MG63 (cell line): ENCODE results near the gene LSR. TPM values are rescaled to one million over a fixed set of nuclear protein-coding genes. Genes with fewer than 3 reads are reported as not detected.

ENCODE experiments used
- DNase-seq: peaks from one replicate; pipeline ENCODE4 v3.0.0-alpha.2; 2020
- H3K27me3 ChIP-seq: fragments of 250-450 bp; sonication (Bioruptor Pico); 2 replicates; pipeline ENCODE4 v1.5.1; 2020; ENCODE audit warnings: mild to moderate bottlenecking, moderate library complexity
- H3K36me3 ChIP-seq: fragments of 250-450 bp; sonication (Bioruptor Pico); 2 replicates; pipeline ENCODE4 v1.5.1; 2020; ENCODE audit warnings: mild to moderate bottlenecking, moderate library complexity
- H3K4me3 ChIP-seq: fragments of 250-450 bp; sonication (Bioruptor Pico); 2 replicates; pipeline ENCODE4 v1.5.1; 2020; ENCODE audit warnings: mild to moderate bottlenecking, moderate library complexity
- H3K9me3 ChIP-seq: fragments of 250-450 bp; sonication (Bioruptor Pico); 2 replicates; pipeline ENCODE4 v1.5.1; 2020; ENCODE audit warnings: mild to moderate bottlenecking, moderate library complexity
- total RNA-seq: library from RNA; depleted of rRNA; stranded (reverse); fragments of >200 nt; shearing (Covaris generic); gene quantifications from 2 replicates; pipeline ENCODE4 v1.2.3, GENCODE V29; 2014; ENCODE audit warnings: low replicate concordance

The LSR gene
- total RNA-seq, 1 experiment from 2014 or later = 0.33 TPM

GRCh38 chr19:35254341-35255297 lies 5.8 kb downstream of the LSR start:
- H3K36me3 ChIP-seq = no peaks in the 10 kb centered on the region
- no peaks in the 10 kb centered on the region for H3K9me3 ChIP-seq
- H3K27me3 ChIP-seq = peaks cover 6% of the 10 kb centered on the region
- no peak for DNase-seq
- H3K4me3 ChIP-seq = no peak overlapping the region

DNA sequence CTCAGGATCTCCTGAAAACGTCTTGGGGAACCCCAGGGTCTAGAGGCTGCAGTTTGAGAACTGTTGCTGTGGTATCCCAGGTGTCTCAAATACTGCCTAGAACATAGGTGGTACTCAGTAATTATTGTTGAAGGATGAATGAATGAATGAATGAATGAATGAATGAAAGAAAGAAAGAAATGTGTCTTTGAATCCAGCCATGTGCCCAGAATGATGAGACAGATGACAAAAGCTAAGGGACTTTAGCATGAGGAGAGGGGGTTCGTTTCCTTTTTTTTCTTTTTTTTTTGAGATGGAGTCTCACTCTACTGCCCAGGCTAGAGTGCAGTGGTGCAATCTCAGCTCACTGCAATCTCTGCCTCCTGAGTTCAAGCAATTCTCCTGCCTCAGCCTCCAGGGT lies 7.8 kb downstream of the LSR start:
- no peak overlapping the region for H3K4me3 ChIP-seq

DNA sequence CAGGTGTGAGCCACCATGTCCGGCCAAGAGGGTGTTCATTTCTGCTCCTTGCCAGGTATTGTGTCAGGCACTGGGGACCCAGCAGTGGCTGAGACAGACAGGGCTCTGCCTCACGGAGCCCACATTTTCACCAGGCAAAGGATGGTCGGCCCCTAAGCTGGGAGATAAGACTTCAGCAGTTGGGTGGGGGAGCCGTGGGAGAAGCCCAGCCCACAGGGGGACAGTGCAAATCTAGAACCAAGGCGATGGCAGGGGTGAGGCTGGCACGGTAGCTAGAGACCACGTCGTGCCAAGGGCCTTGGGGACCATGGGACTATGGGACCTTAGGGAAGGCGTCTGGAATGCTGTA lies 8.3 kb downstream of the LSR start:
- no peak overlapping the region for H3K4me3 ChIP-seq

More for the DNA sequence above, 7.8 kb downstream of the LSR start:
- Histone ChIP-seq H3K9me3 (no peaks in the 10 kb centered on the region), H3K27me3 (no peaks in the 10 kb centered on the region), H3K36me3 (no peaks in the 10 kb centered on the region)
- no peak for DNase-seq

DNA sequence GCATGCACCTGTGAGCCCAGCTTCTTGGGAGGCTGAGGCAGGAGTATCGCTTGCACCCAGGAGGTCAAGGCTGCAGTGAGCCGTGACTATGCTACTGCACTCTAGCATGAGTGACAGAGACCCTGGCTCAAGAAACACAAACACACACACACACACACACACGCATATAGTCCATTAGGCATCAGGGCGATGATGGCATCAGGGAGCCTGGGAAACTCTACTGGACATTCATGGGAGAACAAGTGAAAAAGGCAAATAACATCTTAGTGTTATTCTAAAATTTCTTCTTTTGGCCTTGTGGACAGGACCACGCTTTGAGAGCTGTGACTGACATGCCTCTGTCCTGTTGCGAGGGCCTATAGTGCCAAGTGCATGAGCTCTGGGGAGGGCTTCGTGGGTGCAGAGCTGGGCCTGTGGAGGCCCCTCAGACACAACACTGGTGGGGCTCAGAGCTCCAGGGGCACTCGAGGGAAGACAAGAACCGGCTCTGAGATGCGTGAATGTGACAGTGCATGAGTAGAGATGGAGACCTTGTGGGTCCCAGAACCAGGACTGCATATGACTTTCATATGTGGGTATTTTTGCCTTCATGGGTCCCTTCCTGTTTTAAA lies 12.0 kb downstream of the LSR start:
- H3K36me3 ChIP-seq = peaks cover under 1% of the 10 kb centered on the region; the same call in 1 of the 2 replicates
- no peak overlapping the region for H3K4me3 ChIP-seq
- no peaks in the 10 kb centered on the region for H3K9me3 ChIP-seq
- DNase-seq = no peak
- no peaks in the 10 kb centered on the region for H3K27me3 ChIP-seq

More for the DNA sequence above, 8.3 kb downstream of the LSR start:
- no peaks in the 10 kb centered on the region for H3K27me3 ChIP-seq
- H3K36me3 ChIP-seq = no peaks in the 10 kb centered on the region
- no peaks in the 10 kb centered on the region for H3K9me3 ChIP-seq
- no peak for DNase-seq

- H3K9me3 ChIP-seq = no peaks in the 10 kb centered on the region
- peaks cover 7% of the 10 kb centered on the region; the same call in 1 of the 2 replicates for H3K36me3 ChIP-seq
- no peak for DNase-seq
- H3K4me3 ChIP-seq = no peak overlapping the region
- no peaks in the 10 kb centered on the region for H3K27me3 ChIP-seq
Observed at GRCh38 chr19:35261356-35262100, 12.7 kb downstream of the LSR start.

- DNase-seq = peak; percentile 52
- Histone ChIP-seq H3K27me3 (no peaks in the 10 kb centered on the region), H3K36me3 (peaks cover 8% of the 10 kb centered on the region; the same call in 1 of the 2 replicates), H3K4me3 (no peak overlapping the region), H3K9me3 (no peaks in the 10 kb centered on the region)
Observed at GRCh38 chr19:35262101-35262761, 13.4 kb downstream of the LSR start.

DNA sequence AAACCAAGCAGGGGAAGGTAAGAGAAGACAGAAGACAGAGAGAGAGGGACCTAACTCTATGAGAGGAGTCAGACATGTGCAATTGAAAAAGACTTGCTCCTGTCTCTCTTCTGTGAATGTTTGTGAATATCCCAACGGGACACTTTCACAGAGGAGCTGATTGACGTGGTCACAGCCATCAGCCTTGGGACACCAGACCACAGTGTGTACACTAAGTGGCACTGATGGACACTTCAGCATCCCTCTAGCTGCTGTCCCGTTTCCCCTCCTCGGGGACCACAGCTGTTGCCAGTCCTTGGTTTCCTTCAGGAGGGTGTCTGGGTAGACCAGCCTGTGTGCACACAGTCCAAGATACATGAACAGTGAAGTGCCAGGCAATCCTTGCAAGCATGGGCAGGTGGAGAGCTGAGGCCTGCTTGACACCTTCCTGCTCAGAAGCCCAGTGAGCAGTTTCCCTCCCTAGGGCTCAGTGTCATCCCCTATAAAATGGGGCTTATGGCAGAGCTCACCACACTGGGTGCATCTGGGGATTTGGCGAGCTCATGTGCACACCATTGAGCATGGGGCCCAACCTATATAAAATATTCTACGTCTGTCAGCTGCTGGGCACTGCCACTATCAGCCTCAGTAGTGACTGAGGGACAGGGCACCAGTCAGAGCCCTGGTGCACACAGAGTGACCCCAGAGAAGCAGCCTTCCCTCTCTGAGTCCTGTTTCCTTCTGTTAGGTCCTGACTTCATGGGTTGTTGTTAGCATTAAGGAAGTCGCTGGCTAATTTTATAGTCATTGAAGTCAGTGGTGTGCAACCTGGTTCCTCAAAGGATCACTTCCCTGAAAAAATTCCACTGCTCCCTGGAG lies 15.7 kb downstream of the LSR start:
- Histone ChIP-seq H3K27me3 (no peaks in the 10 kb centered on the region), H3K36me3 (peaks cover 8% of the 10 kb centered on the region; the same call in 1 of the 2 replicates), H3K9me3 (no peaks in the 10 kb centered on the region), H3K4me3 (no peak overlapping the region)
- no peak for DNase-seq

- Histone ChIP-seq H3K36me3 (peaks cover 12% of the 10 kb centered on the region), H3K27me3 (no peaks in the 10 kb centered on the region), H3K9me3 (no peaks in the 10 kb centered on the region), H3K4me3 (no peak overlapping the region)
- peak; percentile 23 for DNase-seq
Observed at GRCh38 chr19:35265126-35265899, 16.5 kb downstream of the LSR start.

GRCh38 chr19:35265900-35266519 lies 17.2 kb downstream of the LSR start:
- no peaks in the 10 kb centered on the region for H3K27me3 ChIP-seq
- no peak for DNase-seq
- H3K36me3 ChIP-seq = peaks cover 18% of the 10 kb centered on the region
- H3K9me3 ChIP-seq = no peaks in the 10 kb centered on the region
- no peak overlapping the region for H3K4me3 ChIP-seq

DNA sequence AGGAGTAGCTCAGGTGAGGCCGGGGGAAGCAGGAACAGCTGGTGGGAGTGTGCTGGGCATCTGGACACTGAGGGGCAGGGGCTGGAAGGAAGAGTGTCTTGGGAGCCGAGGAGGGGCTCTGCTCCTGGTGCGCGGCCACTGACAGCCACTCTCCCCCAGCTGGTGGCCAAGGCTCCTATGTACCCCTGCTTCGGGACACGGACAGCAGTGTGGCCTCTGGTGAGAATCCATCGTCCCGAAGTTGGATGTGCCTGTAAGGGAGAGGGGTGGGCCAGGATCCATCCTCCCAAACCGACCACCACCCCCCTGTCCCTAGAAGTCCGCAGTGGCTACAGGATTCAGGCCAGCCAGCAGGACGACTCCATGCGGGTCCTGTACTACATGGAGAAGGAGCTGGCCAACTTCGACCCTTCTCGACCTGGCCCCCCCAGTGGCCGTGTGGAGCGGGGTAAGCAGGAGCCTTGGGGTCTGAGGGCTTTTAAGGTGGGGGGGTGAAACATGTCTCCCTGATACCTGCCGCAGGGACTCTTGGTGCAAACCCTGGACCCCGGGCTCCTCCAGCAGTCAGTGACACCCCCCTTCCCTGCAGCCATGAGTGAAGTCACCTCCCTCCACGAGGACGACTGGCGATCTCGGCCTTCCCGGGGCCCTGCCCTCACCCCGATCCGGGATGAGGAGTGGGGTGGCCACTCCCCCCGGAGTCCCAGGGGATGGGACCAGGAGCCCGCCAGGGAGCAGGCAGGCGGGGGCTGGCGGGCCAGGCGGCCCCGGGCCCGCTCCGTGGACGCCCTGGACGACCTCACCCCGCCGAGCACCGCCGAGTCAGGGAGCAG lies 17.9 kb downstream of the LSR start:
- Histone ChIP-seq H3K27me3 (no peaks in the 10 kb centered on the region), H3K36me3 (peaks cover 26% of the 10 kb centered on the region), H3K9me3 (no peaks in the 10 kb centered on the region), H3K4me3 (peak overlapping the region; percentile 94)
- DNase-seq = peak; percentile 48

DNA sequence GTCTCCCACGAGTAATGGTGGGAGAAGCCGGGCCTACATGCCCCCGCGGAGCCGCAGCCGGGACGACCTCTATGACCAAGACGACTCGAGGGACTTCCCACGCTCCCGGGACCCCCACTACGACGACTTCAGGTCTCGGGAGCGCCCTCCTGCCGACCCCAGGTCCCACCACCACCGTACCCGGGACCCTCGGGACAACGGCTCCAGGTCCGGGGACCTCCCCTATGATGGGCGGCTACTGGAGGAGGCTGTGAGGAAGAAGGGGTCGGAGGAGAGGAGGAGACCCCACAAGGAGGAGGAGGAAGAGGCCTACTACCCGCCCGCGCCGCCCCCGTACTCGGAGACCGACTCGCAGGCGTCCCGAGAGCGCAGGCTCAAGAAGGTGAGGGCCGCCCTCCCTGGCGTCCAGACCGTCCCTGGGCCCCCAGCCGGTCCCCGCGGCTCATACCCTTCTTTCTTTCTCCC lies 18.6 kb downstream of the LSR start:
- DNase-seq = peak; percentile 49
- H3K4me3 ChIP-seq = peak overlapping the region; percentile 94
- peaks cover 29% of the 10 kb centered on the region for H3K36me3 ChIP-seq
- H3K9me3 ChIP-seq = no peaks in the 10 kb centered on the region
- H3K27me3 ChIP-seq = no peaks in the 10 kb centered on the region

DNA sequence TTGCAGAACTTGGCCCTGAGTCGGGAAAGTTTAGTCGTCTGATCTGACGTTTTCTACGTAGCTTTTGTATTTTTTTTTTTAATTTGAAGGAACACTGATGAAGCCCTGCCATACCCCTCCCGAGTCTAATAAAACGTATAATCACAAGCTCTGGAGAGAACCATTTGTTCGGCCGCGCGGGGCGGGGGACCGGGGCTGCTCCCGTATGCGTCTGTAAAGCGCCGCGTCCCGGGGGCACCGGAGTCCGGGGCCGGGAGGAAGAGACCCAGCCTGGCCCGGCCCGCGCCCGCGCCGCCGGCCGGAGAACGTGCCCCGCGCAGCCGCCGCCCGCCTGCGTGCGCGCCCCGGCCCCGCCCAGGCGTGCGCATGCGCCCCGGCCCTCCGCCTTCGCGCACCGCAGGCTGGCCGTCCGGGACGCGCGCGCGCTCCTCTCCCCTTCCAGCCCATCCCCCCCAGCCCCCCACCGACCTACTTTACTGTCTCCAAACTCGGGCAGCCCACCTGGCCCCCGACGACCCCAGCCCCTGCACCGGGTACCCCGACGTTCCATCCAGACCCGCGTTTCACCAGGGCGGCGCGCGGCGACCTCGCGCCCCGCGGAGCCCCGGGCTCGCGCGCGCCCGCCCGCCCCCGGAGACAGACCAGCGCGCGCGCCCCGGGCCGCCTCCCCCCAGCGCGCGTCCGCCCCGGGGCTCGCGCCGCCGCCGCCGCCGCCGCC lies 19.2 kb downstream of the LSR start:
- peaks cover 29% of the 10 kb centered on the region for H3K36me3 ChIP-seq
- H3K27me3 ChIP-seq = no peaks in the 10 kb centered on the region
- peak overlapping the region; percentile 94 for H3K4me3 ChIP-seq
- no peaks in the 10 kb centered on the region for H3K9me3 ChIP-seq
- peak; percentile 80 for DNase-seq
